Measurements from ENCODE around the gene SLC11A2.

DNA sequence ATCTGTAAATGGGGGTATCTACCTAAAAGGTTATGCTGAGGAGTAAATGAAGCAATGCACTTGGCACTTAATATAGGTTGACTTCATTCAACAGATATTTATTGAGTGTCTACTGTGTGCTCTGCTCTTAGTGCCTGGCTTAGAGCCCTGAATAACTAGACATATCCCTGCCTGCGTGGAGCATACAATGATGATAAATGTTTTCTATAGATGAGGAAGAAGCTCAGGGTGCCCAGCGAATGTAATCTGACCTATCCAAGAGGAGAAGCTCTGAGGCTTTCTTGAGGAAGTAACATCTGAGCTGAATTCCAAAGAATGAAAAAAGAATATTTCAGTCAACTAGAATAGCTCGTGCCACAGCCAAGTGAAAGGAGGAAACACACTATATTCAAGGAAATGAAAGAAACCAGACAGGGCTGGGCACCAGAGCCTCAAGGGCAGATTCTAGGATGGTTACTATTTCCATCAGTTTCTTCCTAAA, 91.8 kb downstream of the SLC11A2 start:
- TF ChIP-seq, protein P1, sequence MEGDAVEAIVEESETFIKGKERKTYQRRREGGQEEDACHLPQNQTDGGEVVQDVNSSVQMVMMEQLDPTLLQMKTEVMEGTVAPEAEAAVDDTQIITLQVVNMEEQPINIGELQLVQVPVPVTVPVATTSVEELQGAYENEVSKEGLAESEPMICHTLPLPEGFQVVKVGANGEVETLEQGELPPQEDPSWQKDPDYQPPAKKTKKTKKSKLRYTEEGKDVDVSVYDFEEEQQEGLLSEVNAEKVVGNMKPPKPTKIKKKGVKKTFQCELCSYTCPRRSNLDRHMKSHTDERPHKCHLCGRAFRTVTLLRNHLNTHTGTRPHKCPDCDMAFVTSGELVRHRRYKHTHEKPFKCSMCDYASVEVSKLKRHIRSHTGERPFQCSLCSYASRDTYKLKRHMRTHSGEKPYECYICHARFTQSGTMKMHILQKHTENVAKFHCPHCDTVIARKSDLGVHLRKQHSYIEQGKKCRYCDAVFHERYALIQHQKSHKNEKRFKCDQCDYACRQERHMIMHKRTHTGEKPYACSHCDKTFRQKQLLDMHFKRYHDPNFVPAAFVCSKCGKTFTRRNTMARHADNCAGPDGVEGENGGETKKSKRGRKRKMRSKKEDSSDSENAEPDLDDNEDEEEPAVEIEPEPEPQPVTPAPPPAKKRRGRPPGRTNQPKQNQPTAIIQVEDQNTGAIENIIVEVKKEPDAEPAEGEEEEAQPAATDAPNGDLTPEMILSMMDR (optimal IDR thresholded peaks at IDR 0.05 in 1 of 3, IDR thresholded peaks at IDR 0.05 in 1 of 3, conservative IDR thresholded peaks at IDR 0.05 in 1 of 3; ENCODE audit: extremely low read depth in 1 of 3, insufficient read depth in 2 of 3, low read length in 3 of 3) = no peak
- no peak for TF ChIP-seq EZH2 (IDR thresholded peaks at IDR 0.05; ENCODE audit: low read length)
